NCI-H2196 (cell line): ENCODE results near the gene RASSF5.

Source experiments
- DNase-seq: peaks from one replicate; lab custom pipeline; 2025; ENCODE audit not compliant: unreplicated experiment; lab: John Stamatoyannopoulos, UW

RASSF5 gene, protein sequence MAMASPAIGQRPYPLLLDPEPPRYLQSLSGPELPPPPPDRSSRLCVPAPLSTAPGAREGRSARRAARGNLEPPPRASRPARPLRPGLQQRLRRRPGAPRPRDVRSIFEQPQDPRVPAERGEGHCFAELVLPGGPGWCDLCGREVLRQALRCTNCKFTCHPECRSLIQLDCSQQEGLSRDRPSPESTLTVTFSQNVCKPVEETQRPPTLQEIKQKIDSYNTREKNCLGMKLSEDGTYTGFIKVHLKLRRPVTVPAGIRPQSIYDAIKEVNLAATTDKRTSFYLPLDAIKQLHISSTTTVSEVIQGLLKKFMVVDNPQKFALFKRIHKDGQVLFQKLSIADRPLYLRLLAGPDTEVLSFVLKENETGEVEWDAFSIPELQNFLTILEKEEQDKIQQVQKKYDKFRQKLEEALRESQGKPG

DNA sequence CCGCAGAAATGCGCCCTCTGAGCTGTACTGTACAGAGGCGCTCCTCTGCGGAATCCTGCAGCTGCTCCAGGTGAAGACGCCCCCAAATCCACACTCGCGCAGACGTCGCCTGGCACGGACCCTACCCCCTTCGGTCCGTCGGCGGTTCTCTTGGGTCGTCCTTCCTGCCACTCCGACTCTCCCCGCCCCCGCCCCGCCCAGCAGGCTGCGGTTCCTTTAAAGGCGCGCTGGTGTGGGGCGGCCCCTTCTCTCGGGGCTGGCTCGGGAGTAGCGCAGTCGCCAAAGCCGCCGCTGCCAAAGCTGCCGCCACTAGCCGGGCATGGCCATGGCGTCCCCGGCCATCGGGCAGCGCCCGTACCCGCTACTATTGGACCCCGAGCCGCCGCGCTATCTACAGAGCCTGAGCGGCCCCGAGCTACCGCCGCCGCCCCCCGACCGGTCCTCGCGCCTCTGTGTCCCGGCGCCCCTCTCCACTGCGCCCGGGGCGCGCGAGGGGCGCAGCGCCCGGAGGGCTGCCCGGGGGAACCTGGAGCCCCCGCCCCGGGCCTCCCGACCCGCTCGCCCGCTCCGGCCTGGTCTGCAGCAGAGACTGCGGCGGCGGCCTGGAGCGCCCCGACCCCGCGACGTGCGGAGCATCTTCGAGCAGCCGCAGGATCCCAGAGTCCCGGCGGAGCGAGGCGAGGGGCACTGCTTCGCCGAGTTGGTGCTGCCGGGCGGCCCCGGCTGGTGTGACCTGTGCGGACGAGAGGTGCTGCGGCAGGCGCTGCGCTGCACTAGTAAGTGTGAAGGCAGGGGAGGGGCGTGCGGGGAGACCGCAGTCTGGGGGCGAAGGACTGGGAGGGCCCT is at the start of gene RASSF5:
TSS of gene RASSF5 (plus strand) at position 248 of the 846 bp plus-strand sequence. CDS start at position 320, 72 bp downstream.
- DNase-seq, result peak; percentile 68

DNA sequence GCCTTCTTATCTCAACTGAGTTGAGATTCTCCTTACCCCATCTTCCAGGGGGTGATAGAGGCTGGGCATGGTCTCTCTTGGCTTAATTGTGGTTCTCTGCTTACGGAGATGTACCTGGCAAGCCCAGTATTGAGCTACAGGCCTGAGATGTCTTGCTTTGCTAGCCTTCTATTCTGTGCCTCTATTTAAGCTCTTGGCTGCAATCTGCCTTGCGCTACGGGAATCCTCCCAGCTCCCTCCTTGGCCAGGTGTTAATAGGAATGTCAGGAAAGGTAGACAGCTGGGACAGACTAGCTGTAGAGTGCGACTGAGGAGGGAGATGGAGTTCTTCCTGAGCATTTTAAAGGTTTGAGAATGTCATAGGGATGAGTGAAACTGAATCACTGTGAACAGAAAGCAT is 47.6 kb upstream of the RASSF5 start:
- no peak for DNase-seq

DNA sequence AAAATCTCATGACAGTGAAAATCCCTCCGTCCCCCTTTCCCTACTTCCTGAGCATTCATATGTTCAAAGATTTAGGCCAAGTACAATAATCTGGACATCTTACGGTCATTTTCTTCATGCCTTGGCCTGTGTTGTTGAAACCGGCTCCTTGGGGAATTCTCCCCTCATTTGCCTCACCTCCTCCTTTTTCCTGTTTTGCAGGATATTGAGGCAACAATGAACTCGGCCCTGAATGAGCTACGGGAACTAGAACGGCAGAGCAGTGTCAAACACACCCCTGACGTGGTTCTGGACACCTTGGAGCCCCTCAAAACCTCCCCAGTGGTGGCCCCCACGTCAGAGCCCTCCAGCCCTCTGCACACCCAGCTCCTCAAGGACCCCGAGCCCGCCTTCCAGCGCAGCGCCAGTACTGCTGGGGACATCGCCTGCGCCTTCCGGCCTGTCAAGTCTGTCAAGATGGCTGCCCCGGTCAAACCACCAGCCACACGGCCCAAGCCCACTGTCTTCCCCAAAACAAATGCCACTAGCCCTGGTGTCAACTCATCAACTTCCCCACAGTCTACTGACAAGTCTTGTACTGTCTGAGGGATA is 46.4 kb upstream of the RASSF5 start:
- DNase-seq, result no peak

DNA sequence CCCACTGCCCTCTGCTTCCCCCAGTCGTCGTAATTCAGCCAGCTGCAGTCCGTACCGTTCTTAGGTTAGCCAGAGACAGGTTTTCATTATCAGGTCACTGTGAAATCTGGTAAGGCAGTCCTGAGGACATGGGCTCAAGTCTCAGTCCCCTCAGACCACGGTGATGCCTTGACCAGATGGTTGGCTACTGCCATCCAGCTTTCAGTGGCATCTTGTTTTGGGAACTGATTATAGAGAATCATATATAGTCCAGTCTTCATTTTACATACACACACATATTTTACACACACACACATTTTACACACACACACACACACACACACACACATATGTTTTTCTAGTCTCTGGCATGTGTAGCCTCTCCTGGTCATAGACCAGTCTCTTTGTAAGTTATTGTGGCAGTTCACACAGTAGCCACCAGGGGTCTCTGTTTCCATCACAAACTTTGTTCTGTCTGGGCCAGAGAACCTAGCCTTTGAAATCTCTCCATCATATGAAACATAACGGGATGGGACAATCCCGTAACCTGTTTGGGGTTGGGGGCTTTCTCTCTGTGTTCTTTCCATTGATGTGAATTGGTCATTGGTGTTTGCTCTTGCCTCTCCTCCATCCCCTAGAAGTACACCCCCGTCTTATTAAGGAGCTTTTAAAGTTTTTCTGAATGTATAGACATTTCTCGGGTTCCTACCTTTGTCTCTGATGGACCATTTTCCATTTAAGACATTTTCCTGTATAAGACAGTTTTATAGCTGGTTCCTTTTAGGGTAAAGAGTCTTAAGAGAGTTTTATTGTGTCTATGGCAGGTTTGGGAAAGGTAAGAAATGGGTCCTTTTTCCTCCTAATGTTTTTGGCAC is 45.5 kb upstream of the RASSF5 start:
- DNase-seq, result peak; percentile 74

DNA sequence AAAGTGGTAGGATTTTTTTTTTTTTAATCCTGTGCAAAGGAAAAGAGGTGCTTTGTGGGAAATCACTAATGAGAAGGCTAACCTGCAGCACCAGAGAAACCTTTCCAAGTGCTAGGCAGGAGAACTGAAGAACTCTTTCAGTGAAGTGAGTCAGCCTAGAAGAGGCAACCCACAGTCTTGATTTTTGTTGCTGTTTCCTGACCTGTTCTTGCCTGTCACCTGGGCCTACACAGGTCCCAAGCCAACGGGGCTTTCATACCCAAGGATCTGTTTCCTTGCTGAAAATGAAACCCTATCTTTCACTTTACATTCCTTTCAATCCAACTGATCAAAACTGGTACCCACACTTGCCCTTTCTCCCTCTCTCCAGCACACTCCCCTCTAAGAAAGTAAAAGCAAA is 44.2 kb upstream of the RASSF5 start:
- no peak for DNase-seq

DNA sequence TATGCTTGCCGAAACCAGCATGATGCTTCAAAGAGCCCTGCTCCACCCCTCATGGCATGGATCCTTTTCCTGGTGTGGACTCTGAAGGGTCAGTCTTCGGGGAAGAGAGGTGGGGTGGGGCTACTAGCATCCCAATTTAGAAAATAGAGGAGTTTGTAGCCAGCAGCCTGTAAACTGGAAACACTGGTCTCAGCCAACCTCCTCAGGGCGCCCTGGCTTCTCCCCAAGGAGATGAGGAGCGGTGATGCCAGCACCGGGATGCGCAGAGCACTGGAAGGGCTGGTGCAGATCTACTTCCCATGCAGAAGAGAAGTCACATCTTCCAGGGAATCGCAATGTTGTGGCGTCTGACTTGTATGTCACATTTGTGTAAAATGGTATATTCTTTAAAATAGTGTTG is 43.4 kb upstream of the RASSF5 start:
- no peak for DNase-seq

DNA sequence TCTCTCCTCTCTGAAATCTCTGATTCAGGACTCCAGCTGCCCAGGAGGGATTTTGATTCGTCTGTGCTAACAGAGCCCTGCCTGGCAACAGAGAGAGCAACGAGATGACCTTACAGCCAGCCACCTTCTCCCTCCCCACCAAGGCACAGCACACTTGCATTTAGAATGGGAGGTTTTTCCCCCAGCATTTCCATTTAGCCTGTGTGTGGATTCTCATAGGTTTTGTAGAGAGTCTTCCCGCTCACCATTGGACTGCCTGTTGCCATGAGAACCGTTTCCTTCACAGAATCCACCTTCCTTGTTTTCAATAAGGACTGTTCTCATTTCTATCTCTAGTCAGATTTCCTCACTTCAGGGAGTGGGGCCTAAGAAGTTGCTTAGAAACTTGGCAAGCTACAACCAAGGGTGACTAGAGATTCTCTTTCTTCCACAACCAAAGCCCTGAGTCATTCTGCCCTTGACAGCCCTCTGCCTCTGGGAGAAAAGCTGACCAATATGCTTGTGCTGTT is 42.8 kb upstream of the RASSF5 start:
- DNase-seq, result peak; percentile 17

DNA sequence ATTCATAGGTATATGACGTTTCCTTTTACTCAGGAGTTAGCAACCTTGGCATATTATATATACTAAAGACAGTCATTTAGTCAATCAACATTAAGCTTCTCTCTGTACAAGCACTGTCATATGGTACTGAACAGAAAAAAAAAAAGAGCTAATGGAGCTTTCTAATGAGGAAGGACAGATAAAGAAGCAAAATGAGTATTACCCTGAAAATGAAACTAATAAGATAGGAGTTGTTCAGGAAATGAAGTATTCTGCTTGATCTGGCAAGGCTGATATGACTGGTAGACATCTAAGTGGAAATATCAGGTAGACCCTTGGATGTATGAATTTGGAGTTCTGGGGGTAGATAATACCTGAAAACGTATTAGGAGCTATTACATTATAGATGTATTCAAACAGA is 41.4 kb upstream of the RASSF5 start:
- DNase-seq, result no peak

DNA sequence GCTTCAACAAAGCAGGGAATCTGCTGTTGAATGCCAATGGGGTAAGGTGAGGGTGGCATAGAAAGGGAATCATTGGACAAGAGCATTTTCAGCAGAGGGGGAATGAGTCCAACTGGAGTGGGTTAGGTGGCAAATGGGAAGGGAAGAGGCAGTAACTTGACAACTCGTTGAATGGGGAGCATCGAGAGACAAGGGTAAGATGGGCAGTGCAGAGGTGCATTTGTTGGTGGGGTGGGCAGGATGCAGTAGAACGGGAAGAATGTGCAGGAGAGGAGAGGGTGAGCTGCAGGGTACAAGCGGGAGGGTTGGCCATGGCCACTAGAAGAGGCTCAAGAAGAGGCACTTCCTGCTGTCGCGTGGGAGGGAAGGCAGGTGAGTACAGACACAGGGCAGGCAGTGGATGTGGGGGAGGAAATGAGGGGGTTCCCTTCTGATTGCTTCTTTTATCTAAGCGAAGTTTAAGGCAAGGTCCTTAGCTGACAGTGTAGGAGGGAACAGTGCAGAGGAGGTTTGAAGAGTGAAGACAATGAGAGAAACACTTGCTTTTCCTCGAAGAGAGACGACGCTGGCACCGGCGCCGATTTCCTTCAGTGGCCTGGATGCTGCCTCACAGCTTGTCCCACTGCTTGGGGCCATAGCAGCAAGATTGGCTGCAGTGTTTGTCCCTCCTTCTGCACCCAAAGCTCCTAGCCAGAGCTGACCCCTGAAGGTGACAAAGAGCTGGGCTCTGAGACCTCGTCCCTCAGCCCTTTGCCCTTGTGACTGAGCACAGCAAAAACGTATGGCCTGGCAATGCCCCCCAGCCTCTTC is 40.3 kb upstream of the RASSF5 start:
- DNase-seq, result no peak

DNA sequence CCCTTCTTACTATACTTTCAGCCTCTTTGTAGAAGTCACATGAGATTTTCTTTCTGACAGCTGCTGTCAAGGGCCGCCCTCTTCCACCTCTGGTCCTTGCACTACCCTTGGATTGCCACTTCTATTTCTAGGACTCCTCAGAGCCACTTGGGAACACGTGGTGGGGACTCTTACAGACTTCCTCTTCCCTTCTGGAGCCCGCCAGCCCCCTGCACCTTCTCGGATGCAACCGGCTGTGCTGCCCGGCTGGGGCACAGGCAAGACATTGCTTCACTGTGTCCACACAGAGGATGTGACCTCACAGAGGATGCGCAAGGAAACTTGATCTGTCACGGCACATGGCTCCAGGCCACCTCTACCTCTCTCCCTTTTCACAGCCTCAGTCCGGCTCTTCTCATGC is 39.4 kb upstream of the RASSF5 start:
- DNase-seq, result peak; percentile 53

DNA sequence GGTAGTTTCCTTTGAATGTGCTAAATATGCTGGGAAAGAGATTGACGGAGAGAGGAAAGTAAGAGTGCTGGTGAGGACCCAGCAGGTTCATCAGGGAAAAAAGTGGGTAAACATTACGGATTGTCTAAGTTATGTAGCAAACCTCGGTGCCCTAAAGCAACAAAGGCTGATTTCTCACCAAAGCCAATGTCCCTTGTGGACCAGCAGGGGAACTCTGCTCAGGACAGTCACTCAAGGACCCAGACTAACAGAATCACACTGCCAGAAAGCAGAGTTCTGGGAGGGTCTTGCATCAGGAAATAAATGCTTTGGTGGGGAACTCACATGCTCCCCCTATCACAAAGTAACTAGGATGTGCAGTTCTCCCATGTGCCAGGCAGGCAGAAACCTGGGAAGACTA is 38.8 kb upstream of the RASSF5 start:
- DNase-seq, result no peak

DNA sequence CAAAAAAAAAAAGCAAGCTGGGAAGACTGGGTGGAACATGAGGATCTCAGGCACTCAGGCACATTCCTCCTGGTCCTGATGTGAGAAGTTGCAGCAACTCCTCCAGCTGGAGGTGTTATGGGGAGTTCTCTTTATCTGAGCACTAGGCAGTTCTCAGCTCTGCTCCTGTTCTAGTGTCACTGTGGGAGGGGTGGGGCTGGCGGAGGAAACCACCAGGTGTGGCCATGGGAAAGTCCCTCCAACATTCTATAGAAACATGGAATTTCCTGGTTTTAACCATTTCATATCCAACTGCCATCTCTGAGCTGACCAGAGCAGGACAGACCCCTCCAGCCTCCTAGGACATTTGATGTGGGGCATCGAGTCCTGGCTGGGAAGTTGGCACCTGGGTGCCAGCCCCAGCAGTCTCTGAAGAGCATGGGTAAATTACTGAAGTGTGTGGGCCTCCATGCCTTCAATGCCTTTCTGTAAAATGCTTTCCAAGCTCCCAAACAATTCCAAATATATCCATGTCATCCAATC is 37.9 kb upstream of the RASSF5 start:
- DNase-seq, result no peak

DNA sequence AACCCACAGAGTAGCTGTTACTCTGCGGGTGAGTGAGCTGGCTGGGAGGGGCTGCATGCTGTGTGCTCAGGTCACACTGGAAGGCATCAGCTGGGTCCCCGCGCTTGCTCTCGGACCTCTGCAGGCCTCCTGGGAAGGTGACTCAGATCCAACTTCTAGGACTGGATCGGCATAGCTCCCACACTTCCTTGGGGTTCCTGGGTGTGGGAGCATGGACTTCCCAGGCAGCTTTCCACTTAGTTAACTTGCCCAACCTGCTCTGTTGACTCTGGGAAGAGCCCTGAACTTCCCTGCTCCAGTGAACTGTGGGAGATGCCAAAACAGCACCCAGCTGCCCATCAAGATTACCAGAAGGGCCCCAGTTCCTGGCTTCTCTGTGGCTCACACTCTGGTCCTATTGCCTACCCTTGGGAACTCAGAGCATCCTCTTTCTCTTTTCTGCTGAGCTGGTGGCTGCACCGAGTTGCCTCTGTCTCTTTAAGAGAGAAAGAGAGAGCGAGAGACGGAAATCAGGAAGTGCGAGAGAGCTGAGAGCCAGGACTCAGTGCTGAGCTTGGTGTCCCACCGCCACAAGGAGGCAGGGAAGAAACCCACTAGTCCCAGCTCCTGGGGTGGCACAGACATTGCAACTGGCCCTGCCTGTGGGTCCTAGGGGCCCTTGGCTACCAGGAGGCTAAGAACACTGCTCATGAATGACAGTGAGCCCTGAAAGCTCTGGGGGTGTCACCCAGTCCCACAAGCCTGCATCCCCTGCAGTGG is 37.2 kb upstream of the RASSF5 start, which contains the start of gene IKBKE:
TSS of gene IKBKE (plus strand) at position 544 of the 759 bp plus-strand sequence. CDS start 2,752 bp downstream, outside the sequence.
- DNase-seq, result peak; percentile 41

DNA sequence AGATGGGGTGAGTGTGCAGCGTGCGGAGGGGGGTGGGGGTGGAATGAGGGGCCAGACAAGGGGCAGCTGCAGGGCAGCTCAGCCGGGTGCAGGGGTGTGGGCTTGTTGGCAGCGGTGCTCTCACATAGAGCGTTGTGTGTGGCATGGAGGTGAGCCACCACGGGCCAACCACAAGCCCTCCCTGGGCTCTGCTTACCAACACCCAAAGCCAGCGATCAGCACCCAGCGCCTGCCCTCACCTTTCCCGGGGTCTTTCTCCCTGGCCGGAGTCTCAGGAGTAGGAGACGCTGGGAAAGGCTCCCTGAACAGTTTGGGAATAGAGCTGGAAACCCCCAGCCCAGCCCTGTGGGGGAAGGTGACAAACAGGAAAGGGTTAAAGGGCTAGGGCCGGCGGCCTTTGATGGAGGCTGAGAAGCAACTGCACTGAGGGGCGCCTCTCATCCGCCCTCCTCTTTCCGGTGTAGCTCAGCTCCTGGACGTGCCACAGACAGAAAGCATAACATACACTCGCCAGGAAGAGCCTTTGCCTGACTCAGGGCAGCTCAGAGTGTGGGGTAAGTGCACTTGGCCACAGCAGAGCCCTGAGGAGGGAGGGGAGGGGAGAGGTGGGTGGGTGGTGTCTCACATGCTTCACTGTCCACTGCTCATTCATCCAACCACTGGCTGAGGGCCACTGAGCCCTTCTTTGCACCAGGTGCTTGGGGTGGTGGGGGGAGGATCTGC is 36.5 kb upstream of the RASSF5 start:
- DNase-seq, result no peak

DNA sequence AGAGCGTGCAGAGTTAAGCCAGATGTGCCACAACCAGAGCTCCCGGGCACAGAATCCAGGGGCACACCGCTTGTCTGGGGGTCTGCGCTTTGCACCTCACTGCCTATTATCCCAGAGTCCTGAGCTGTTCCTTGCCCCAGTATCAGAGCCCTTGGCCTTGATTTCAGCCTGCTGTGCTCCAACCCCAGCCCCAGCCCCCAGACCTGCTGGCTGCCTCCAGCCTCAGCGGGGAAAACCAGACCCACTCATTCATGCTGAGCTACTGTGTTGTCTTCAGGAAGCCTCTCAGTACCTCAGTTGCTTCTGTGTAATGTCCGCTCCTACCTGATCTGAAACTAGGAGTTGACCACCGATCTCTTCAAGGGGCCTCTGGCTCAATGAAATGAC is 35.9 kb upstream of the RASSF5 start:
- DNase-seq, result no peak

DNA sequence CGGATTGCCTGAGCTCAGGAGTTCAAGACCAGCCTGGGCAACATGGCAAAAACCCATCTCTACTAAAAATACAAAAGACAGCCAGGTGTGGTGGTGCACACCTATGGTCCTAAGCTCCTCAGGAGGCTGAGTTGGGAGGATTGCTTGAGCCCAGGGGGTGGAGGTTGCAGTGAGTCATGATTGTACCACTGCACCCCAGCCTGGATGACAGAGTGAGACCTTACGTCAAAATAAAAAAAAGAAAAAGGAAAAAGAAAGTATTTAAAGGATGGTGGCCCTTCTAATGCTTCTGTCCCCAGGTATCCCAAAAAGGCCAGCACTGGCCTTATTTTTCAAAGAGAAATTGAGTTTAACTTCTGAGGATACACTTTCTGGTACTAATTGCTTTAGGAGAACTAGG is 35.3 kb upstream of the RASSF5 start:
- no peak for DNase-seq

DNA sequence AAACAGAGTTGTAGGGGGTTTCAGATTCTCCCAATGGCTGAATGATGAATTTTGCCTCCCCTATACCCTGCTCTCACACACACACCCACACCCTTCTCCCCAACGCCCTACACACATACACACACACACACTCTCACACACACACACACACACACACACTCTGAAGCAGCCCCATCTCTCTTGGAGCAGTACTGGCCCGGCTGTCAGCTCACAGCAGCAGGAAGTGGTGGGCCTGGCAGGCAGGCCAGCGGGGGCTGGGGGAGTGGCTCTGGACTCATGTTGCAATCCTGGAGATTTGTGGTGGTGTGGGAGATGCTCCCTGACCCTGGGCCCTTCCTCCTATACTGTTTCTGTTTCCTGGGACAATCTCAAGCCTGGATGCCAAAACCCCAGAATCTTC is 34.9 kb upstream of the RASSF5 start:
- DNase-seq, result no peak

DNA sequence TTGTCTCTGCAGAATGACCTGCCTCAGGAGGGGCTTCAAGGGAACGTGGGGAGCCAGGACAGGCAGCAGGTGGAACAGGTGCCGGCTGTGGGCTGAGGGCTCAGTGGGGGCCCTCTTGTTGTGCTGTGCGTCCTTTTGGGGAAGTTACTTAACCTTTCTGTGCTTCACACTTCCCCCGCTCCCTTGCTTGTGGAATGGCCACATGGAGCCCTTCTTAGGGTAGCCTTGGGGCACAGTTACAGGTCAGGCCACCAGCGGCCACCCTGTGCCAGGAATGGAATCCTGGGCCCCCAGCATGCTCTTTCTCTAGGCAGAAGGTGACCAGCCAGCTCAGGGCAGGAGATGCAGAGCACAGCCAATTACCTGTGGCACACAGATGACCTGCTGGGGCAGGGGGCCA is 34.4 kb upstream of the RASSF5 start:
- no peak for DNase-seq
